Liver (tissue), 9 donors: ENCODE results near the gene BTG2. TPM values are rescaled to one million over a fixed set of nuclear protein-coding genes. Genes with fewer than 3 reads are reported as not detected.

Experiments
- DNase-seq: peaks from one replicate; pipeline ENCODE4 v3.0.0-alpha.2; 2017; ENCODE audit warnings: low spot score
- H3K27ac ChIP-seq, 2 donors: one replicate each; pipeline ENCODE4 v1.7.0; 2013; ENCODE audit warnings: inconsistent platforms in 2 of 2, low read length in 2 of 2, control low read depth in 1 of 2, low read depth in 1 of 2, mild to moderate bottlenecking in 1 of 2
- H3K27me3 ChIP-seq, 4 donors: one replicate each; pipeline versions ENCODE4 v1.6.1 to v1.7.0; 2013; ENCODE audit warnings: low read length in 3 of 4, inconsistent platforms in 1 of 4, mild to moderate bottlenecking in 1 of 4, moderate library complexity in 1 of 4; ENCODE audit not compliant: control insufficient read depth in 4 of 4, insufficient read depth in 4 of 4
- H3K36me3 ChIP-seq, 4 donors: one replicate each; pipeline versions ENCODE4 v1.6.1 to v1.7.0; 2013; ENCODE audit warnings: low read length in 3 of 4, mild to moderate bottlenecking in 3 of 4, low read depth in 1 of 4, moderate library complexity in 1 of 4; ENCODE audit not compliant: control insufficient read depth in 4 of 4, insufficient read depth in 3 of 4
- H3K4me1 ChIP-seq, 4 donors: one replicate each; pipeline versions ENCODE4 v1.6.1 to v1.7.0; 2013; ENCODE audit warnings: low read length in 3 of 4, mild to moderate bottlenecking in 3 of 4, moderate library complexity in 1 of 4; ENCODE audit not compliant: control insufficient read depth in 4 of 4, insufficient read depth in 4 of 4
- H3K4me3 ChIP-seq, 3 donors: one replicate each; pipeline versions ENCODE4 v1.6.1 to v1.7.0; 2013; ENCODE audit warnings: low read length in 3 of 3, control low read depth in 1 of 3, low read depth in 1 of 3, mild to moderate bottlenecking in 1 of 3
- H3K9ac ChIP-seq, 2 donors: one replicate each; pipeline ENCODE4 v1.7.0; 2013; ENCODE audit warnings: low read length in 2 of 2, mild to moderate bottlenecking in 2 of 2, moderate library complexity in 2 of 2, control low read depth in 1 of 2, low read depth in 1 of 2
- H3K9me3 ChIP-seq, 4 donors: one replicate each; pipeline versions ENCODE4 v1.6.1 to v1.7.0; 2013; ENCODE audit warnings: low read length in 3 of 4; ENCODE audit not compliant: control insufficient read depth in 4 of 4
- EGR1 ChIP-seq, 2 donors: IDR thresholded peaks; 2 replicates each; pipeline ENCODE4 v1.6.1; 2016 to 2018; ENCODE audit warnings: antibody characterized with exemption in 2 of 2, low read depth in 2 of 2
- FOXA1 ChIP-seq: IDR thresholded peaks from 2 replicates; pipeline ENCODE4 v1.6.1; 2016; ENCODE audit warnings: antibody characterized with exemption
- FOXA2 ChIP-seq: IDR thresholded peaks from 2 replicates; pipeline ENCODE4 v1.6.1; 2016; ENCODE audit warnings: antibody characterized with exemption
- GABPA ChIP-seq, 2 donors: IDR thresholded peaks in 1 of 2; conservative IDR thresholded peaks in 1 of 2; 2 replicates each; pipeline ENCODE4 v1.6.1; 2016; ENCODE audit warnings: antibody characterized with exemption in 2 of 2, mild to moderate bottlenecking in 1 of 2, moderate library complexity in 1 of 2
- HNF4A ChIP-seq, 2 donors: conservative IDR thresholded peaks; 2 replicates each; pipeline ENCODE4 v1.6.1; 2016; ENCODE audit warnings: antibody characterized with exemption in 2 of 2, mild to moderate bottlenecking in 2 of 2
- HNF4G ChIP-seq: IDR thresholded peaks from 2 replicates; pipeline ENCODE4 v1.6.1; 2016; ENCODE audit warnings: antibody characterized with exemption
- JUND ChIP-seq, 2 donors: IDR thresholded peaks; 2 replicates each; pipeline ENCODE4 v1.6.1; 2016; ENCODE audit warnings: antibody characterized with exemption in 2 of 2
- NR2F2 ChIP-seq: IDR thresholded peaks from 2 replicates; pipeline ENCODE4 v1.6.1; 2016; ENCODE audit warnings: antibody characterized with exemption
- RAD21 ChIP-seq, 2 donors: IDR thresholded peaks; 2 replicates each; pipeline ENCODE4 v1.6.1; 2016; ENCODE audit warnings: antibody characterized with exemption in 2 of 2, mild to moderate bottlenecking in 2 of 2
- REST ChIP-seq: IDR thresholded peaks from 2 replicates; pipeline ENCODE4 v1.6.1; 2016; ENCODE audit warnings: antibody characterized with exemption, mild to moderate bottlenecking
- RXRA ChIP-seq, 2 donors: IDR thresholded peaks; 2 replicates each; pipeline ENCODE4 v1.6.1; 2017 to 2018; ENCODE audit warnings: antibody characterized with exemption in 2 of 2, mild to moderate bottlenecking in 1 of 2
- SP1 ChIP-seq: IDR thresholded peaks from 2 replicates; pipeline ENCODE4 v1.6.1; 2018; ENCODE audit warnings: antibody characterized with exemption, mild to moderate bottlenecking
- TAF1 ChIP-seq: conservative IDR thresholded peaks from 2 replicates; pipeline ENCODE4 v1.6.1; 2016; ENCODE audit warnings: antibody characterized with exemption, mild to moderate bottlenecking
- YY1 ChIP-seq: IDR thresholded peaks from 2 replicates; pipeline ENCODE4 v1.6.1; 2016; ENCODE audit warnings: antibody characterized with exemption, mild to moderate bottlenecking
- ZBTB33 ChIP-seq: IDR thresholded peaks from 2 replicates; pipeline ENCODE4 v1.6.1; 2016; ENCODE audit warnings: antibody characterized with exemption
- WGBS: extraction: QIAGEN DNeasy Blood & Tissue Kit; methylation state at CpG from one replicate; pipeline ENCODE4 v1.1.7; 2013; 5-methylcytosine and 5-hydroxymethylcytosine counted together
- polyA plus RNA-seq, 2 donors: library from polyadenylated mRNA; stranded (reverse) in 1 of 2; unstranded in 1 of 2; fragments of 200-250 nt in 1 of 2; fragments of >200 nt in 1 of 2; fragmentation: Nextera tagmentation in 1 of 2; extraction: Ambion mirVana in 1 of 2; gene quantifications; one replicate each; pipeline versions ENCODE4 v1.2.1 to v1.2.3, GENCODE V29; 2013 to 2015
- total RNA-seq, 2 donors: library from RNA; depleted of rRNA; stranded (reverse); fragments of >200 nt; gene quantifications; one replicate each; pipeline ENCODE4 v1.2.3, GENCODE V29; 2014
- TF ChIP-seq, protein P1 (sequence below): IDR thresholded peaks from 2 replicates; pipeline ENCODE4 v1.6.1; 2016; ENCODE audit warnings: antibody characterized with exemption
- TF ChIP-seq, protein P2 (sequence below): IDR thresholded peaks from 2 replicates; pipeline ENCODE4 v1.6.1; 2016; ENCODE audit warnings: antibody characterized with exemption
- TF ChIP-seq, protein P3 (sequence below): fragments of 150-350 bp; IDR thresholded peaks from 2 replicates; pipeline ENCODE4 v1.5.1; 2017; ENCODE audit warnings: improper control_type of control experiment, low read depth, low read length; ENCODE audit not compliant: missing input control
- donor health status: healthy.
- donor health status: healthy.
- donor health status: healthy.
- donor health status: healthy.
- donor health status: healthy.

BTG2 gene
- total and polyA plus RNA-seq, 4 donors = 3.8 to 52.5 (median 4.8) TPM

GRCh38 chr1:203328714-203329122 is 23.4 kb downstream of the BTG2 start:
- TF ChIP-seq ZBTB33 (no peak), EGR1 (IDR thresholded peaks at IDR 0.05; ENCODE audit: low read depth in 2 of 2) (no peak), TAF1 (no peak), NR2F2 (no peak), GABPA (IDR thresholded peaks at IDR 0.05 in 1 of 2, conservative IDR thresholded peaks at IDR 0.05 in 1 of 2) (no peak), JUND (IDR thresholded peaks at IDR 0.05) (no peak), REST (no peak), HNF4A (conservative IDR thresholded peaks at IDR 0.05) (no peak), YY1 (no peak), RXRA (IDR thresholded peaks at IDR 0.05) (no peak), FOXA2 (no peak), FOXA1 (no peak), HNF4G (no peak), SP1 (no peak), RAD21 (IDR thresholded peaks at IDR 0.05) (no peak)
- TF ChIP-seq, protein P1, sequence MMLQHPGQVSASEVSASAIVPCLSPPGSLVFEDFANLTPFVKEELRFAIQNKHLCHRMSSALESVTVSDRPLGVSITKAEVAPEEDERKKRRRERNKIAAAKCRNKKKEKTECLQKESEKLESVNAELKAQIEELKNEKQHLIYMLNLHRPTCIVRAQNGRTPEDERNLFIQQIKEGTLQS = no peak
- TF ChIP-seq, protein P2, sequence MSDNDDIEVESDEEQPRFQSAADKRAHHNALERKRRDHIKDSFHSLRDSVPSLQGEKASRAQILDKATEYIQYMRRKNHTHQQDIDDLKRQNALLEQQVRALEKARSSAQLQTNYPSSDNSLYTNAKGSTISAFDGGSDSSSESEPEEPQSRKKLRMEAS = no peak
- TF ChIP-seq, protein P3, sequence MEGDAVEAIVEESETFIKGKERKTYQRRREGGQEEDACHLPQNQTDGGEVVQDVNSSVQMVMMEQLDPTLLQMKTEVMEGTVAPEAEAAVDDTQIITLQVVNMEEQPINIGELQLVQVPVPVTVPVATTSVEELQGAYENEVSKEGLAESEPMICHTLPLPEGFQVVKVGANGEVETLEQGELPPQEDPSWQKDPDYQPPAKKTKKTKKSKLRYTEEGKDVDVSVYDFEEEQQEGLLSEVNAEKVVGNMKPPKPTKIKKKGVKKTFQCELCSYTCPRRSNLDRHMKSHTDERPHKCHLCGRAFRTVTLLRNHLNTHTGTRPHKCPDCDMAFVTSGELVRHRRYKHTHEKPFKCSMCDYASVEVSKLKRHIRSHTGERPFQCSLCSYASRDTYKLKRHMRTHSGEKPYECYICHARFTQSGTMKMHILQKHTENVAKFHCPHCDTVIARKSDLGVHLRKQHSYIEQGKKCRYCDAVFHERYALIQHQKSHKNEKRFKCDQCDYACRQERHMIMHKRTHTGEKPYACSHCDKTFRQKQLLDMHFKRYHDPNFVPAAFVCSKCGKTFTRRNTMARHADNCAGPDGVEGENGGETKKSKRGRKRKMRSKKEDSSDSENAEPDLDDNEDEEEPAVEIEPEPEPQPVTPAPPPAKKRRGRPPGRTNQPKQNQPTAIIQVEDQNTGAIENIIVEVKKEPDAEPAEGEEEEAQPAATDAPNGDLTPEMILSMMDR = no peak
- Histone ChIP-seq H3K27ac (no peak overlapping the region), H3K4me3 (no peak overlapping the region), H3K36me3 (no peaks in the 10 kb centered on the region), H3K4me1 (peaks cover 0 to 19% (median 5%) of the 10 kb centered on the region in 4 donors), H3K9ac (no peak overlapping the region), H3K27me3 (no peaks in the 10 kb centered on the region), H3K9me3 (no peaks in the 10 kb centered on the region)
- 69% methylated on average over 7 of the region's 7 CpGs for WGBS
- DNase-seq = no peak
